IMR-90 (cell line): ENCODE results near the gene FFAR3. TPM values are rescaled to one million over a fixed set of nuclear protein-coding genes. Genes with fewer than 3 reads are reported as not detected.

Source experiments
- ATAC-seq: fragments of 200-7000 bp; cut with Tn5 transposase; 2 replicates; pipeline ENCODE4 v1.9.1; 2020; ENCODE audit warnings: low read depth, mild to moderate bottlenecking, moderate library complexity
- BruUV-seq: library from RNA; stranded (reverse); fragments of 400-500 nt; replicated peaks from 2 replicates; lab custom pipeline; 2021; lab: Mats Ljungman, UMichigan
- CTCF ChIA-PET: fragments of 300-600 bp; formaldehyde crosslinking; extraction: SDS; loops from one replicate; lab custom pipeline; 2021; ENCODE audit warnings: antibody characterized with exemption; lab: Yijun Ruan, JAX
- POLR2A ChIA-PET: fragments of 300-600 bp; sonication (Branson Sonifier 250); formaldehyde crosslinking; loops from one replicate; lab custom pipeline; 2022; ENCODE audit warnings: antibody characterized with exemption; ENCODE audit not compliant: unreplicated experiment; lab: Charles Lee
- DNase-seq: peaks from one replicate; pipeline ENCODE4 v3.0.0; 2013
- H2AFZ ChIP-seq: replicated peaks from 2 replicates; pipeline ENCODE3; 2013; ENCODE audit warnings: low read length, mild to moderate bottlenecking; ENCODE audit not compliant: poor library complexity
- H2AK5ac ChIP-seq: 2 replicates; pipeline ENCODE4 v1.6.1; 2013; ENCODE audit warnings: low read depth, low read length, inconsistent platforms
- H2AK9ac ChIP-seq: replicated peaks from 2 replicates; pipeline ENCODE3; 2013; ENCODE audit warnings: mild to moderate bottlenecking, low read depth, low read length, moderate library complexity; ENCODE audit not compliant: poor library complexity
- H2BK120ac ChIP-seq: 2 replicates; pipeline ENCODE4 v1.6.1; 2013; ENCODE audit warnings: low read depth, low read length, inconsistent platforms
- H2BK15ac ChIP-seq: 3 replicates; pipeline ENCODE4 v1.6.1; 2013; ENCODE audit warnings: low read depth, low read length, inconsistent platforms
- H2BK20ac ChIP-seq: 2 replicates; pipeline ENCODE4 v1.6.1; 2013; ENCODE audit warnings: low read depth, mild to moderate bottlenecking, inconsistent platforms, low read length, moderate library complexity
- H2BK5ac ChIP-seq: 2 replicates; pipeline ENCODE4 v1.6.1; 2013; ENCODE audit warnings: mild to moderate bottlenecking, low read depth, low read length, inconsistent platforms; ENCODE audit not compliant: poor library complexity, severe bottlenecking
- H3K14ac ChIP-seq: replicated peaks from 2 replicates; pipeline ENCODE4 v1.6.1; 2013; ENCODE audit warnings: low read depth, low read length, inconsistent platforms
- H3K18ac ChIP-seq: 2 replicates; pipeline ENCODE4 v1.6.1; 2013; ENCODE audit warnings: low read depth, low read length, control low read depth
- H3K23ac ChIP-seq: 2 replicates; pipeline ENCODE4 v1.6.1; 2013; ENCODE audit warnings: low read depth, low read length, inconsistent platforms
- H3K27ac ChIP-seq: 2 replicates; pipeline ENCODE4 v1.5.1; 2013; ENCODE audit warnings: mild to moderate bottlenecking, control low read depth, low read length; ENCODE audit not compliant: insufficient read depth
- H3K27me3 ChIP-seq: 2 replicates; pipeline ENCODE4 v1.6.1; 2013; ENCODE audit warnings: low read length; ENCODE audit not compliant: control insufficient read depth, insufficient read depth
- H3K36me3 ChIP-seq: 2 replicates; pipeline ENCODE4 v1.6.1; 2013; ENCODE audit warnings: low read length, mixed read lengths; ENCODE audit not compliant: control insufficient read depth, insufficient read depth
- H3K4ac ChIP-seq: 2 replicates; pipeline ENCODE4 v1.6.1; 2013; ENCODE audit warnings: low read depth, low read length, inconsistent platforms
- H3K4me1 ChIP-seq: 2 replicates; pipeline ENCODE4 v1.6.1; 2013; ENCODE audit warnings: low read length, mixed read lengths; ENCODE audit not compliant: control insufficient read depth, insufficient read depth
- H3K4me2 ChIP-seq: 2 replicates; pipeline ENCODE4 v1.6.1; 2013; ENCODE audit warnings: low read depth, mild to moderate bottlenecking, control low read depth, low read length, moderate library complexity
- H3K4me3 ChIP-seq: 2 replicates; pipeline ENCODE4 v1.5.1; 2013; ENCODE audit warnings: low read depth, mild to moderate bottlenecking, control low read depth, low read length, moderate library complexity; ENCODE audit not compliant: insufficient read depth
- H3K56ac ChIP-seq: 2 replicates; pipeline ENCODE4 v1.6.1; 2013; ENCODE audit warnings: low read length, inconsistent platforms; ENCODE audit not compliant: insufficient read depth; ENCODE audit errors: extremely low read depth
- H3K79me1 ChIP-seq, 2 experiments: 2 replicates each; pipeline ENCODE4 v1.6.1; 2013; ENCODE audit warnings: low read length in 2 of 2, inconsistent platforms in 1 of 2, low read depth in 1 of 2
- H3K9ac ChIP-seq: 2 replicates; pipeline ENCODE4 v1.6.1; 2013; ENCODE audit warnings: low read depth, low read length, control low read depth
- H3K9me1 ChIP-seq: 2 replicates; pipeline ENCODE4 v1.6.1; 2013; ENCODE audit warnings: low read length, inconsistent platforms; ENCODE audit not compliant: insufficient read depth
- H3K9me3 ChIP-seq: 2 replicates; pipeline ENCODE4 v1.6.1; 2013; ENCODE audit warnings: low read length; ENCODE audit not compliant: control insufficient read depth, insufficient read depth
- H4K20me1 ChIP-seq: 2 replicates; pipeline ENCODE4 v1.6.1; 2013; ENCODE audit warnings: low read length, inconsistent platforms; ENCODE audit not compliant: insufficient read depth
- H4K5ac ChIP-seq: 2 replicates; pipeline ENCODE4 v1.6.1; 2013; ENCODE audit warnings: mild to moderate bottlenecking, low read depth, low read length, control low read depth
- H4K8ac ChIP-seq, 2 experiments: 2 replicates each; pipeline ENCODE4 v1.6.1; 2013; ENCODE audit warnings: low read depth in 2 of 2, low read length in 2 of 2, control low read depth in 1 of 2, inconsistent platforms in 1 of 2
- H4K91ac ChIP-seq: 2 replicates; pipeline ENCODE4 v1.6.1; 2013; ENCODE audit warnings: low read depth, low read length, inconsistent platforms; ENCODE audit not compliant: insufficient read depth
- BHLHE40 ChIP-seq: fragments of 150-350 bp; IDR thresholded peaks from 2 replicates; pipeline ENCODE4 v1.6.1; 2016; ENCODE audit warnings: mild to moderate bottlenecking, low read depth, low read length
- CEBPB ChIP-seq: IDR thresholded peaks from 2 replicates; pipeline ENCODE4 v1.6.1; 2012; ENCODE audit warnings: low read depth, low read length, improper control_type of control experiment
- CHD1 ChIP-seq: IDR thresholded peaks from 2 replicates; pipeline ENCODE4 v1.6.1; 2012; ENCODE audit warnings: low read depth, low read length, improper control_type of control experiment
- FOS ChIP-seq: fragments of 150-350 bp; IDR thresholded peaks from 2 replicates; pipeline ENCODE4 v1.6.1; 2016; ENCODE audit warnings: low read depth, low read length
- NFE2L2 ChIP-seq: fragments of 150-350 bp; IDR thresholded peaks from 2 replicates; pipeline ENCODE4 v1.6.1; 2016; ENCODE audit warnings: low read depth, mild to moderate bottlenecking, low read length
- POLR2A ChIP-seq: IDR thresholded peaks from 2 replicates; pipeline ENCODE4 v1.6.1; 2012; ENCODE audit warnings: mild to moderate bottlenecking, low read depth, low read length
- RAD21 ChIP-seq: IDR thresholded peaks from 2 replicates; pipeline ENCODE4 v1.6.1; 2012; ENCODE audit warnings: low read length, improper control_type of control experiment
- RCOR1 ChIP-seq: IDR thresholded peaks from 2 replicates; pipeline ENCODE4 v1.6.1; 2012; ENCODE audit warnings: mild to moderate bottlenecking, low read length, improper control_type of control experiment; ENCODE audit not compliant: insufficient replicate concordance
- RFX5 ChIP-seq: IDR thresholded peaks from 2 replicates; pipeline ENCODE4 v1.8.0; 2012; ENCODE audit warnings: low read depth, mild to moderate bottlenecking, low read length, moderate library complexity
- SMC3 ChIP-seq: fragments of 150-350 bp; IDR thresholded peaks from 2 replicates; pipeline ENCODE4 v1.6.1; 2016; ENCODE audit warnings: low read depth, mild to moderate bottlenecking, antibody characterized with exemption, low read length, moderate library complexity
- WGBS, 2 experiments: methylation state at CpG; one replicate each; pipeline versions ENCODE4 v1.1.5 to v1.1.7; 2013; ENCODE audit warnings: missing lambda C conversion rate in 2 of 2; ENCODE audit not compliant: insufficient read length in 1 of 2; ENCODE audit errors: extremely low coverage in 2 of 2; 5-methylcytosine and 5-hydroxymethylcytosine counted together
- dilution Hi-C: fragments of 300-500 bp; cut with HindIII; formaldehyde crosslinking; loops from one replicate; pipeline ENCODE4 v1.14.3; 2018; ENCODE audit warnings: low sequenced_read_pairs; ENCODE audit not compliant: unreplicated experiment
- in situ Hi-C: fragments of 300-500 bp; cut with MboI; formaldehyde crosslinking; loops from 3 replicates; pipeline ENCODE4 v1.14.3; 2019; ENCODE audit warnings: low sequenced_read_pairs, inconsistent platforms, mixed read lengths
- intact Hi-C: fragments of 100-400 bp; cut with micrococcal nuclease; formaldehyde crosslinking; loops from 2 replicates; pipeline ENCODE4 v1.10.0; 2022
- polyA plus RNA-seq, 3 experiments: library from polyadenylated mRNA; depleted of rRNA; stranded (reverse); fragments of >200 nt; gene quantifications; 2 replicates each; pipeline ENCODE4 v1.2.3, GENCODE V29; 2012; ENCODE audit warnings: low replicate concordance in 1 of 3
- total RNA-seq: library from RNA; depleted of rRNA; stranded (reverse); fragments of >200 nt; gene quantifications from 2 replicates; pipeline ENCODE4 v1.2.3, GENCODE V29; 2012
- TF ChIP-seq, protein P1 (sequence below): fragments of 150-350 bp; IDR thresholded peaks from 2 replicates; pipeline ENCODE4 v1.6.1; 2016; ENCODE audit warnings: low read depth, mild to moderate bottlenecking, low read length, moderate library complexity, borderline replicate concordance

FFAR3 gene
- total and polyA plus RNA-seq, 2 of the 4 experiments (the other 2 are of a cell fraction), result not detected

- H3K27ac ChIP-seq, result no peak overlapping the region
- CTCF ChIA-PET, result no interaction called here
- ATAC-seq, result no peak
Measured at GRCh38 chr19:35327642-35328041, 30.6 kb upstream of the FFAR3 start.

More at GRCh38 chr19:35327642-35328041, 30.6 kb upstream of the FFAR3 start:
- H3K4me1 ChIP-seq, result no peaks in the 10 kb centered on the region
- no peak overlapping the region for H4K8ac ChIP-seq
- no peak overlapping the region for H2BK20ac ChIP-seq
- H4K20me1 ChIP-seq, result no peaks in the 10 kb centered on the region
- H2AK5ac ChIP-seq, result no peak overlapping the region
- no peaks in the 10 kb centered on the region for H3K9me1 ChIP-seq
- peaks cover 12% of the 10 kb centered on the region for H3K27me3 ChIP-seq
- H2AK9ac ChIP-seq, result no peak overlapping the region
- no peak overlapping the region for H3K9ac ChIP-seq
- no peak overlapping the region for H3K4me3 ChIP-seq
- no peaks in the 10 kb centered on the region for H3K79me1 ChIP-seq
- no peak overlapping the region for H3K4ac ChIP-seq
- no peak for DNase-seq
- dilution Hi-C loops, result no loop called here
- no peaks in the 10 kb centered on the region for H3K9me3 ChIP-seq
- H3K18ac ChIP-seq, result no peak overlapping the region
- WGBS, 2 experiments, result no CpG with 5 or more reads among the region's 4 CpGs
- no TSS peak for BruUV-seq
- H3K23ac ChIP-seq, result no peak overlapping the region
- no peak overlapping the region for H4K91ac ChIP-seq
- no peak overlapping the region for H4K5ac ChIP-seq
- no peak overlapping the region for H2AFZ ChIP-seq
- in situ Hi-C loops, result loop anchor here (25.0 kb wide), 1 partner anchor 260 kb away; the partner anchor contains the start of gene PMIS2
- intact Hi-C loops, result no loop called here
- TF ChIP-seq FOS (no peak), RFX5 (no peak), CHD1 (no peak), BHLHE40 (no peak), RAD21 (no peak), POLR2A (no peak), RCOR1 (no peak), SMC3 (no peak), CEBPB (no peak), NFE2L2 (no peak)
- TF ChIP-seq, protein P1, sequence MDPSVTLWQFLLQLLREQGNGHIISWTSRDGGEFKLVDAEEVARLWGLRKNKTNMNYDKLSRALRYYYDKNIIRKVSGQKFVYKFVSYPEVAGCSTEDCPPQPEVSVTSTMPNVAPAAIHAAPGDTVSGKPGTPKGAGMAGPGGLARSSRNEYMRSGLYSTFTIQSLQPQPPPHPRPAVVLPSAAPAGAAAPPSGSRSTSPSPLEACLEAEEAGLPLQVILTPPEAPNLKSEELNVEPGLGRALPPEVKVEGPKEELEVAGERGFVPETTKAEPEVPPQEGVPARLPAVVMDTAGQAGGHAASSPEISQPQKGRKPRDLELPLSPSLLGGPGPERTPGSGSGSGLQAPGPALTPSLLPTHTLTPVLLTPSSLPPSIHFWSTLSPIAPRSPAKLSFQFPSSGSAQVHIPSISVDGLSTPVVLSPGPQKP, result no peak
- H3K36me3 ChIP-seq, result no peaks in the 10 kb centered on the region
- no peak overlapping the region for H3K4me2 ChIP-seq
- no peak overlapping the region for H3K14ac ChIP-seq
- POLR2A ChIA-PET, result no interaction called here
- no peak overlapping the region for H2BK120ac ChIP-seq
- H2BK5ac ChIP-seq, result no peak overlapping the region
- no peak overlapping the region for H2BK15ac ChIP-seq
- no peak overlapping the region for H3K56ac ChIP-seq
